ENCODE results near the gene EPHA8.

GRCh38 chr1:22587247-22587646 lies 24.0 kb downstream of the EPHA8 start:
- TF ChIP-seq POLR2A (IDR thresholded peaks at IDR 0.05; ENCODE audit: low read length): no peak
- TF ChIP-seq GATA1 (IDR thresholded peaks at IDR 0.05; ENCODE audit: low read depth, low read length): no peak

All from erythroblast (primary cell).